Gastrocnemius medialis (tissue), 4 donors: Measurements from ENCODE around the gene CACNA1D.

Experiments
- CTCF ChIP-seq, 5 experiments: fragments of 450-650 bp in 3 of 5; fragments of 200-600 bp in 2 of 5; sonication (generic) in 2 of 5; IDR thresholded peaks in 4 of 5; conservative IDR thresholded peaks in 1 of 5; 1 replicate in 4 of 5; 2 replicates in 1 of 5; pipeline ENCODE4 v1.5.1; 2016 to 2019; ENCODE audit warnings: antibody characterized with exemption in 5 of 5, mild to moderate bottlenecking in 3 of 5, moderate library complexity in 3 of 5
- POLR2A ChIP-seq, 2 donors: fragments of 450-650 bp; IDR thresholded peaks; one replicate each; pipeline ENCODE4 v1.6.1; 2017; ENCODE audit warnings: antibody characterized with exemption in 2 of 2, mild to moderate bottlenecking in 2 of 2, moderate library complexity in 2 of 2

GRCh38 chr3:53833053-53833645 is 338.7 kb downstream of the CACNA1D start:
- TF ChIP-seq POLR2A (IDR thresholded peaks at IDR 0.05) = no peak
- TF ChIP-seq CTCF (IDR thresholded peaks at IDR 0.05 in 4 of 5, conservative IDR thresholded peaks at IDR 0.05 in 1 of 5) = no peak
